Stimulated activated CD8-positive, alpha-beta memory T cell treated with anti-CD3 and anti-CD28 coated beads, Interleukin-4, amount 100 ng/mL, for 24 hours (primary cell): Measurements from ENCODE around the gene GAST.

Experiments used
- DNase-seq: peaks from one replicate; pipeline ENCODE4 v3.0.0-alpha.2; 2020; ENCODE audit warnings: low read depth

GAST gene

GRCh38 chr17:41741709-41742108 lies 29.6 kb downstream of the GAST start:
- no peak for DNase-seq

DNA sequence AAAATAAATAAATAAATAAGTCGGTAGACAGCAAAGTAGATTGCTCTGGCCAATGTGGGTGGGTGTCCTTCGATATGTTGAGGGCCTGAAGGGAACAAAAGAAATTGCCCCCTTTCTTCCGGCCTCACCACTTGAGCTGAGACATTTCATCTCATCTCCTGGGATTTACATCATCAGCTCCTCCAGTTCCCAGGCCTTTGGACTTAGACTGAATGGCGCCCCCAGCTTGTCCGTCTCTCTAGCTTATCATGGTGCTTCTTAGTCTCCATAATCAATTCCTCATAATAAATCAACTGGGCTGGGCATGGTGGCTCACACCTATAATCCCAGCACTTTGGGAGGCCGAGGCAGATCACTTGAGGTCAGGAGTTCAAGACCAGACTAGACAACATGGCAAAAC lies 36.1 kb downstream of the GAST start:
- no peak for DNase-seq

DNA sequence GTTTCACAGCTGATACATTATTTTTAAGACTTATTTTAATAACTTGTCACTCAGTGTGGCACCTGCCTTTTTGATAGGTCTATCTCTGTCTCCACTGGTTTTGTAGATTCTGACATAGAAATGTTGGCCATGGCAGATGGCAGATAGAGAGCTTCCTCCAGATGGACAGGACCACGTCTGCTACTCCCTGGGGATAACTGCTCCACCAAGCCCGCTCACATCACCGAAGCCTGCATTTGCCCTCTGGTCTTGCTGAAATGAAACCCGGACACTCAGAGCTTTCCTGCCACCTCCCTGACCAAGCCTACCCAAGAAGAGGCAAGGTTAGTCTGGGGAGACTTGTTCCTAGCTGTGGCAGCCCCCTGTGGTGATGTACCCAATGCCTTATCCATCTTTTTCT lies 38.7 kb downstream of the GAST start:
- no peak for DNase-seq

DNA sequence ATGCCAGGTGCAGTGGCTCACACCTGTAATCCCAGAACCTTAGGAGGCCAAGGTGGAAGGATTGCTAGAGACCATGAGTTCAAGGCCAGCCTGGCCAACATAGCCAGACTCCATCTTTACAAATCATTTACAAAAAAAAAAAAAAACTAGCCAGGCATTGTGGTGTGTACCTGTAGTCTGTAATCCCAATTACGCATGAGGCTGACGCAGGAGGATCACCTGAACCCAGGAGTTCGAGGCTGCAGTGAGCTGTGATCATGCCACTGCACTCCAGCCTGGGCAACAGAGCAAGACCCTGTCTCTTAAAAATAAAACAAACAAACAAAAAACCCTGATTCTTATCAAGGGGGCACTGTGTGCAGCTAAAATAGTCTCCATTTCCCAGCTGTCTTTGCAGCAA lies 39.2 kb downstream of the GAST start:
- DNase-seq: no peak

GRCh38 chr17:41754066-41754465 lies 41.9 kb downstream of the GAST start:
- no peak for DNase-seq

GRCh38 chr17:41758601-41759000 lies 46.5 kb downstream of the GAST start:
- no peak for DNase-seq

GRCh38 chr17:41760878-41761277 lies 48.7 kb downstream of the GAST start:
- DNase-seq: no peak

DNA sequence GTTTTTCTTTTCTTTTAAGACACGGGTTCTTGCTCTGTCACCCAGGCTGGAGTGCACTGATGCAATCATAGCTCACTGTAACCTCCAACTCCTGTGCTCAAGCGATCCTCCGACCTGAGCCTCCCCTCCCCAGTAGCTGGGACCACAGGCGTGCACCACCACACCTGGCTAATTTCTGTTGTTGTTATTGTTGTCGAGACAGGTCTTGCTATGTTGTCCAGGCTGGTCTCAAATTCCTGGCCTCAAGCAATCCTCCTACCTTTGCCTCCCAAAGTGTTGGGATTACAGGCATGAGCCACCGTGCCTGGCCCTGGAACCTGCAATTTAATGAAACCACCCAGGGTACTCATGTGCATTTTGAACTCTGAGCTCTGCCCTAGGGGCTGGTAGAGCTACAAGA lies 50.3 kb downstream of the GAST start:
- DNase-seq: no peak

GRCh38 chr17:41762841-41763240 lies 50.7 kb downstream of the GAST start:
- DNase-seq: no peak

DNA sequence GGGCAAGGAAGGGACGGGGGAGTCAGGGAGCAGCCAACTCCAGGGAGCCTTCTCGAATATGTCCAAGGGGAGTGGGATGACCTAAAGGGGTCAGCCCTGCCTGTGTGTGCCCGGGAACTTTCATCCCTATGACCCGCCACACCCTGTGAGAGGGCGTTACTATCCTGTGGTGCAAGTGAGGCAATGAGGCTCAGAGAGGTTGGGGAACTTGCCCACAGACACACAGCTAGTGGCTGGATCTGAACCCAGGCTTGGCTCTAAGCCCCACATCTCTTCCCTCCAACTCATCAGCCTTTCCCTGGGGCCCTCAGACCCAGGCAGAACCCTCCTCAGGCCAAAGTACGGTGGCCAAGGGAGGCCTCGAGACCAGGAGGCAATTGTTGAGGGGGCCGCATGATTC lies 51.2 kb downstream of the GAST start:
- no peak for DNase-seq
